Measurements from ENCODE around the gene HOXB5.

DNA sequence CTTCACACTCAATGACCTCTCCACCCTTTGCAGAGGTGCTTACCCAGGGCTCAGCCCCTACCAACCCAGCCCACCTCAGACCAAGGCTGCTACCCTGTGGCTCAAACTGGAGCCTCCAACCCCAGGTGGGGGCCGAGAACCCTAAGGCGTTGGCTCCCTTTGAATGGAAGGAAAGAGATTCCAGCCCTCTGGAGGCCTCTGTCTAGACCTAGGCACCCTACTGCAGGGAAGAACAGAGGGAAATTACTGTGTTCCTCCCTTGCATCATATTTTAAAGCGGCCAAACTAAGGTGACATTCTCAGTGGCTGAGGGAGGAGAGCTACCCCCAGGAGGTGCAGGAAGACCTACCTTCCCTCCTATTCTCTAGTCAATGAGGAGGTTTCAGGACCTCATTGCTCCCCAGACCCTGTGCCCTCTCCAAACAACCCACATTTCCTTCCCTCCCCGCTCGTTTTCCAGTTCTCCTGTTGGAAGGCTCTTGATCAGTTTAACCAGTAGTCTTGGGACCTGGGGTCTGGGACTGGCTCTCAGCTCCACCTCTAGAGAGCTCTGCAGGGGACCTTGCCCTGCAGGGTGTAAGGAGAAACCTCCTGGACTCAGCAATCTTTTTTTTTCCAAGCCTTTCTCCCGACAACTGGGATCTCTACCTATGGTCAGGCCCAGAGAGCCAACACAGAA lies 27.0 kb upstream of the HOXB5 start:
- TF ChIP-seq, protein P1, sequence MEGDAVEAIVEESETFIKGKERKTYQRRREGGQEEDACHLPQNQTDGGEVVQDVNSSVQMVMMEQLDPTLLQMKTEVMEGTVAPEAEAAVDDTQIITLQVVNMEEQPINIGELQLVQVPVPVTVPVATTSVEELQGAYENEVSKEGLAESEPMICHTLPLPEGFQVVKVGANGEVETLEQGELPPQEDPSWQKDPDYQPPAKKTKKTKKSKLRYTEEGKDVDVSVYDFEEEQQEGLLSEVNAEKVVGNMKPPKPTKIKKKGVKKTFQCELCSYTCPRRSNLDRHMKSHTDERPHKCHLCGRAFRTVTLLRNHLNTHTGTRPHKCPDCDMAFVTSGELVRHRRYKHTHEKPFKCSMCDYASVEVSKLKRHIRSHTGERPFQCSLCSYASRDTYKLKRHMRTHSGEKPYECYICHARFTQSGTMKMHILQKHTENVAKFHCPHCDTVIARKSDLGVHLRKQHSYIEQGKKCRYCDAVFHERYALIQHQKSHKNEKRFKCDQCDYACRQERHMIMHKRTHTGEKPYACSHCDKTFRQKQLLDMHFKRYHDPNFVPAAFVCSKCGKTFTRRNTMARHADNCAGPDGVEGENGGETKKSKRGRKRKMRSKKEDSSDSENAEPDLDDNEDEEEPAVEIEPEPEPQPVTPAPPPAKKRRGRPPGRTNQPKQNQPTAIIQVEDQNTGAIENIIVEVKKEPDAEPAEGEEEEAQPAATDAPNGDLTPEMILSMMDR (IDR thresholded peaks at IDR 0.05), result no peak
- no peak for TF ChIP-seq POLR2A (IDR thresholded peaks at IDR 0.05)

All from upper lobe of left lung (tissue), 4 donors.